ENCODE data around the gene C5orf15. TPM values are rescaled to one million over a fixed set of nuclear protein-coding genes. Genes with fewer than 3 reads are reported as not detected.

C5orf15 gene
- total RNA-seq, 1 donor from 2014 or later: 31.1 TPM

GRCh38 chr5:134004626-134005416 is 36.4 kb upstream of the C5orf15 start, which contains the start of gene VDAC1:
VDAC1 (minus strand) TSS chr5:134004975; CDS start chr5:133993012, 11,963 bp downstream.
- peak within 1 kb of the TSS; percentile 88 for H3K4me3 ChIP-seq
- DNase-seq (peak; percentile 89), ATAC-seq (peak; percentile 94)
- peak within 1 kb of the TSS; percentile 97 for H3K27ac ChIP-seq
- intact Hi-C loops (cut with DNase I): no loop called here
- peaks cover 8% of the 10 kb centered on the region for H3K36me3 ChIP-seq
- peaks cover 44% of the 10 kb centered on the region for H3K4me1 ChIP-seq
- H3K9me3 ChIP-seq: no peaks in the 10 kb centered on the region
- TF ChIP-seq CTCF (IDR thresholded peaks at IDR 0.05): peak; percentile 15
- no peaks in the 10 kb centered on the region for H3K27me3 ChIP-seq (ENCODE audit: low read depth)

- Histone ChIP-seq H3K27ac (peak overlapping the region; percentile 97), H3K4me3 (peak overlapping the region; percentile 88), H3K27me3 (ENCODE audit: low read depth) (no peaks in the 10 kb centered on the region), H3K9me3 (no peaks in the 10 kb centered on the region), H3K4me1 (peaks cover 52% of the 10 kb centered on the region), H3K36me3 (peaks cover 8% of the 10 kb centered on the region)
- intact Hi-C loops (cut with DNase I): no loop called here
- peak; percentile 84 for DNase-seq
- ATAC-seq: peak; percentile 56 to 68
- TF ChIP-seq CTCF (IDR thresholded peaks at IDR 0.05): no peak
Observed at GRCh38 chr5:134003817-134004625, 35.6 kb upstream of the C5orf15 start.

- DNase-seq: no peak
- ATAC-seq: no peak
- no peaks in the 10 kb centered on the region for H3K27me3 ChIP-seq (ENCODE audit: low read depth)
- H3K4me3 ChIP-seq: peak overlapping the region; percentile 88
- no peak for TF ChIP-seq CTCF (IDR thresholded peaks at IDR 0.05)
- H3K4me1 ChIP-seq: peaks cover 60% of the 10 kb centered on the region
- intact Hi-C loops (cut with DNase I): no loop called here
- H3K27ac ChIP-seq: peak overlapping the region; percentile 97
- peaks cover 8% of the 10 kb centered on the region for H3K36me3 ChIP-seq
- no peaks in the 10 kb centered on the region for H3K9me3 ChIP-seq
Observed at GRCh38 chr5:134003064-134003816, 34.8 kb upstream of the C5orf15 start.

DNA sequence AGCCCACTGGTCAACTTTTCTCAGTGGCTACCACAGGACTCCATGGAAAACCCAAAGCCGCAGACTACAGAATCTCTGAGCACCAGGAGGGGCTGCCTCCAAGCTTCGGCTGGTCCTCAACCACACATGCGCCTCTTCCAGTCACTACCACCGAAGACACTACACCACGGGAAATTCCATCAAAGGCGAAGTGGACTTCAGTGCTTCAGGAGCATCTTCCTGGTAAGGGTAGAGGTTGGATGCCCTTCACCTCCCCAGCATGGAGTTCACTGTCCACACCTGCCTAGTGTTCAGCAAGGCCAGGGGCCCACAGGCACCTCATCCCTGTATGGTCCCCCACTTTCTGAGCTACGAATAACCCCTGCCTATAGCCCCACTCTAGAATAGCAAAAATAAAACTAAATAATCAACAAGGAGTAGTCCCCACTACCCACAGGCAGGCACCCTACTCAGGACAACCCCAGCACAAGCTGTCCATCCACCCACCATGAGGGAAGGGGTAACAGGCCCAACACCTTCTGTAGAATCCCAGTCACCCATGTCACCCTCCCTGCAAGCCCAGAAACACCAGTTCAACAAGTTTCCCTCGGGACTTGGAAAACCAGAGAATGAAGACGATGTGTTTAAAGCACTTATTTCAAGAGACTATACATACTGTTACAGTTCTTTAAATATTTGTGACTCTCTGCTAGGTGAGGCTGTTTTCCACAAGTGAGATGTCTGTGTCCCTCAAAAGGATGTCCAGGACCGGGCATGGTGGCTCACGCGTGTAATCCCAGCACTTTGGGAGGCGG is 33.7 kb upstream of the C5orf15 start:
- H3K27ac ChIP-seq: no peak overlapping the region
- no peak for TF ChIP-seq CTCF (IDR thresholded peaks at IDR 0.05)
- no peak overlapping the region for H3K4me3 ChIP-seq
- no peaks in the 10 kb centered on the region for H3K9me3 ChIP-seq
- H3K36me3 ChIP-seq: peaks cover 8% of the 10 kb centered on the region
- no peak for DNase-seq
- H3K27me3 ChIP-seq (ENCODE audit: low read depth): no peaks in the 10 kb centered on the region
- ATAC-seq: no peak
- peaks cover 62% of the 10 kb centered on the region for H3K4me1 ChIP-seq
- intact Hi-C loops (cut with DNase I): no loop called here

All from lower lobe of right lung (tissue), 2 donors.